Caco-2 (cell line): ENCODE data around the gene ANK2. TPM values are rescaled to one million over a fixed set of nuclear protein-coding genes. Genes with fewer than 3 reads are reported as not detected.

Experiments used
- BruUV-seq: library from RNA; stranded (reverse); fragments of 400-500 nt; replicated peaks from 2 replicates; lab custom pipeline; 2021; lab: Mats Ljungman, UMichigan
- CTCF ChIA-PET: fragments of 300-600 bp; sonication (Branson Sonifier 250); formaldehyde crosslinking; loops from one replicate; lab custom pipeline; 2022; ENCODE audit warnings: antibody characterized with exemption; lab: Charles Lee
- POLR2A ChIA-PET: fragments of 300-600 bp; sonication (Branson Sonifier 250); formaldehyde crosslinking; loops from one replicate; lab custom pipeline; 2022; ENCODE audit warnings: antibody characterized with exemption; lab: Charles Lee
- DNase-seq, 2 experiments: peaks; one replicate each; pipeline versions ENCODE4 v3.0.0 to v3.0.0-alpha.2; 2020 to 2022
- H3K27me3 ChIP-seq: replicated peaks from 2 replicates; pipeline ENCODE4 v1.6.0; 2011; ENCODE audit warnings: low read length; ENCODE audit not compliant: control insufficient read depth, insufficient read depth
- H3K36me3 ChIP-seq: 2 replicates; pipeline ENCODE4 v1.5.1; 2011; ENCODE audit warnings: low read length; ENCODE audit not compliant: control insufficient read depth, insufficient read depth
- H3K4me1 ChIP-seq: fragments of 250-450 bp; sonication (Bioruptor Pico); 2 replicates; pipeline ENCODE4 v1.5.1; 2020; ENCODE audit warnings: mild to moderate bottlenecking
- H3K4me3 ChIP-seq: 2 replicates; pipeline ENCODE4 v1.5.1; 2011; ENCODE audit warnings: low read depth, mild to moderate bottlenecking, control low read depth, low read length
- H3K9me3 ChIP-seq: fragments of 250-450 bp; sonication (Bioruptor Pico); 2 replicates; pipeline ENCODE4 v1.5.1; 2020; ENCODE audit warnings: mild to moderate bottlenecking, moderate library complexity
- H3K27ac Mint-ChIP-seq: one replicate; pipeline ENCODE4 v1.8.0; 2022; ENCODE audit warnings: mixed read lengths; ENCODE audit not compliant: unreplicated experiment
- H3K27me3 Mint-ChIP-seq: one replicate; pipeline ENCODE4 v1.8.0; 2022; ENCODE audit warnings: mixed read lengths; ENCODE audit not compliant: insufficient read depth, unreplicated experiment
- H3K36me3 Mint-ChIP-seq: one replicate; pipeline ENCODE4 v1.8.0; 2022; ENCODE audit warnings: mild to moderate bottlenecking, mixed read lengths; ENCODE audit not compliant: insufficient read depth, unreplicated experiment
- H3K4me1 Mint-ChIP-seq: one replicate; pipeline ENCODE4 v1.8.0; 2022; ENCODE audit warnings: low read depth, mixed read lengths; ENCODE audit not compliant: unreplicated experiment
- H3K4me3 Mint-ChIP-seq: one replicate; pipeline ENCODE4 v1.8.0; 2022; ENCODE audit warnings: mild to moderate bottlenecking, moderate library complexity, mixed read lengths; ENCODE audit not compliant: unreplicated experiment
- H3K9me3 Mint-ChIP-seq: one replicate; pipeline ENCODE4 v1.8.0; 2022; ENCODE audit warnings: mixed read lengths; ENCODE audit not compliant: unreplicated experiment
- intact Hi-C: fragments of 100-400 bp; cut with micrococcal nuclease; formaldehyde crosslinking; loops from one replicate; pipeline ENCODE4 v1.10.0; 2022; ENCODE audit not compliant: unreplicated experiment
- total RNA-seq: library from RNA; stranded (reverse); gene quantifications from 2 replicates; pipeline ENCODE4 v1.2.3, GENCODE V29; 2022
- TF ChIP-seq, protein P1 (sequence below), 2 experiments: fragments of 200-600 bp in 1 of 2; IDR thresholded peaks; 1 replicate in 1 of 2; 2 replicates in 1 of 2; pipeline versions ENCODE4 v1.5.1 to v1.8.0; 2011 to 2022; ENCODE audit warnings: antibody characterized with exemption in 1 of 2, control low read depth in 1 of 2, inconsistent platforms in 1 of 2, low read depth in 1 of 2, low read length in 1 of 2, mild to moderate bottlenecking in 1 of 2, moderate library complexity in 1 of 2; ENCODE audit not compliant: insufficient read depth in 1 of 2, severe bottlenecking in 1 of 2, unreplicated experiment in 1 of 2

ANK2 gene
- total RNA-seq, 1 experiment from 2014 or later: 26.3 TPM

DNA sequence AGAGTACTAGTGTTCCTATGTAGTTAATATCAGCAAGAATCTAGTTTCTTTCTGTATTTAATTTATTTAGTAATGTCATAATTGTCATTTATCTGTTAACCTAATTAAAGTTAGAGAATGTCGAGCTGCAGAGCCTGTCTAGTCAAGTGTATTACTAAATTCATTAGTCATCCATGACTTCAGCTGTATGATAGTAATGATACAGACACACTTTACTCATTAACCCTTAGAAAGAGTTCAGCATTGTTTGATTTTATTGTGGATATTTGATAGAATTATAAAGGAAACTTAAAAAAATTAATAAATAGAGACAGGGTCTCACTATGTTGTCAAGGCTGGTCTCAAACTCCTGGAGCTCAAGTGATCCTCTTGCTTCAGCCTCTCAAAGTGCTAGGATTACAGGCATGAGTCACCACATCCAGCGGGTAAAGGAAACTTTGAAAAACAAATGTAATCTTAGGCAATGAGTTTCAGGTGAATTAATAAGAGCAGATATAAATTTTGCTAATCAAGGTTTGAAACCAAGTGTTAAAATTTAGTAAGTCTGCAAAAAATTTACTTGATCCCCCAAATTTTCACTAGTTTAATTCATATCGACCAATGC lies 110.6 kb downstream of the ANK2 start:
- CTCF ChIA-PET: no interaction called here
- H3K27ac Mint-ChIP-seq: no peak overlapping the region

GRCh38 chr4:113160548-113160947 lies 111.1 kb downstream of the ANK2 start:
- CTCF ChIA-PET: no interaction called here
- intact Hi-C loops: no loop called here

More for the DNA sequence above, 110.6 kb downstream of the ANK2 start:
- TF ChIP-seq, protein P1, sequence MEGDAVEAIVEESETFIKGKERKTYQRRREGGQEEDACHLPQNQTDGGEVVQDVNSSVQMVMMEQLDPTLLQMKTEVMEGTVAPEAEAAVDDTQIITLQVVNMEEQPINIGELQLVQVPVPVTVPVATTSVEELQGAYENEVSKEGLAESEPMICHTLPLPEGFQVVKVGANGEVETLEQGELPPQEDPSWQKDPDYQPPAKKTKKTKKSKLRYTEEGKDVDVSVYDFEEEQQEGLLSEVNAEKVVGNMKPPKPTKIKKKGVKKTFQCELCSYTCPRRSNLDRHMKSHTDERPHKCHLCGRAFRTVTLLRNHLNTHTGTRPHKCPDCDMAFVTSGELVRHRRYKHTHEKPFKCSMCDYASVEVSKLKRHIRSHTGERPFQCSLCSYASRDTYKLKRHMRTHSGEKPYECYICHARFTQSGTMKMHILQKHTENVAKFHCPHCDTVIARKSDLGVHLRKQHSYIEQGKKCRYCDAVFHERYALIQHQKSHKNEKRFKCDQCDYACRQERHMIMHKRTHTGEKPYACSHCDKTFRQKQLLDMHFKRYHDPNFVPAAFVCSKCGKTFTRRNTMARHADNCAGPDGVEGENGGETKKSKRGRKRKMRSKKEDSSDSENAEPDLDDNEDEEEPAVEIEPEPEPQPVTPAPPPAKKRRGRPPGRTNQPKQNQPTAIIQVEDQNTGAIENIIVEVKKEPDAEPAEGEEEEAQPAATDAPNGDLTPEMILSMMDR (IDR thresholded peaks at IDR 0.05; ENCODE audit: insufficient read depth in 1 of 2, low read depth in 1 of 2, low read length in 1 of 2, severe bottlenecking in 1 of 2, unreplicated experiment in 1 of 2): no peak
- Histone ChIP-seq H3K4me3 (no peak overlapping the region), H3K36me3 (no peaks in the 10 kb centered on the region), H3K9me3 (no peaks in the 10 kb centered on the region), H3K27me3 (no peaks in the 10 kb centered on the region), H3K4me1 (no peaks in the 10 kb centered on the region)
- Mint-ChIP-seq H3K36me3 (no peaks in the 10 kb centered on the region), H3K9me3 (no peaks in the 10 kb centered on the region), H3K4me1 (peaks cover 13% of the 10 kb centered on the region), H3K4me3 (no peak overlapping the region), H3K27me3 (no peaks in the 10 kb centered on the region)
- BruUV-seq: no TSS peak
- no peak for DNase-seq
- POLR2A ChIA-PET: no interaction called here
- intact Hi-C loops: no loop called here

GRCh38 chr4:113162089-113162488 lies 112.6 kb downstream of the ANK2 start:
- no peak for DNase-seq
- Histone ChIP-seq H3K27me3 (no peaks in the 10 kb centered on the region), H3K4me3 (no peak overlapping the region), H3K36me3 (no peaks in the 10 kb centered on the region), H3K9me3 (no peaks in the 10 kb centered on the region), H3K4me1 (no peaks in the 10 kb centered on the region)
- CTCF ChIA-PET: no interaction called here
- intact Hi-C loops: no loop called here
- BruUV-seq: no TSS peak
- Mint-ChIP-seq H3K4me1 (peaks cover 13% of the 10 kb centered on the region), H3K4me3 (no peak overlapping the region), H3K36me3 (no peaks in the 10 kb centered on the region), H3K27ac (no peak overlapping the region), H3K27me3 (no peaks in the 10 kb centered on the region), H3K9me3 (no peaks in the 10 kb centered on the region)
- TF ChIP-seq, protein P1 (IDR thresholded peaks at IDR 0.05; ENCODE audit: insufficient read depth in 1 of 2, low read depth in 1 of 2, low read length in 1 of 2, severe bottlenecking in 1 of 2, unreplicated experiment in 1 of 2): no peak
- POLR2A ChIA-PET: no interaction called here

More at GRCh38 chr4:113160548-113160947, 111.1 kb downstream of the ANK2 start:
- H3K27me3 ChIP-seq: no peaks in the 10 kb centered on the region
- Mint-ChIP-seq H3K27ac (no peak overlapping the region), H3K27me3 (no peaks in the 10 kb centered on the region), H3K36me3 (no peaks in the 10 kb centered on the region), H3K9me3 (no peaks in the 10 kb centered on the region), H3K4me1 (peaks cover 13% of the 10 kb centered on the region), H3K4me3 (no peak overlapping the region)
- no peaks in the 10 kb centered on the region for H3K4me1 ChIP-seq
- no peaks in the 10 kb centered on the region for H3K36me3 ChIP-seq
- BruUV-seq: no TSS peak
- POLR2A ChIA-PET: no interaction called here
- TF ChIP-seq, protein P1 (IDR thresholded peaks at IDR 0.05; ENCODE audit: insufficient read depth in 1 of 2, low read depth in 1 of 2, low read length in 1 of 2, severe bottlenecking in 1 of 2, unreplicated experiment in 1 of 2): no peak
- H3K9me3 ChIP-seq: no peaks in the 10 kb centered on the region
- no peak for DNase-seq
- H3K4me3 ChIP-seq: no peak overlapping the region
